SK-N-SH (cell line): ENCODE results near the gene MX1. TPM values are rescaled to one million over a fixed set of nuclear protein-coding genes. Genes with fewer than 3 reads are reported as not detected.

ENCODE experiments used
- CTCF ChIA-PET: fragments of 300-600, 350-600 bp; formaldehyde crosslinking; extraction: SDS; loops from one replicate; lab custom pipeline; 2021; lab: Yijun Ruan, JAX
- POLR2A ChIA-PET: fragments of 350-600 bp; sonication (Branson Sonifier 250); formaldehyde crosslinking; extraction: SDS; loops from one replicate; lab custom pipeline; 2020; ENCODE audit warnings: antibody characterized with exemption, inconsistent platforms; lab: Yijun Ruan, JAX
- DNase-seq: peaks from one replicate; pipeline ENCODE4 v3.0.0; 2012
- H2AFZ ChIP-seq: fragments of 200-600 bp; sonication (generic); 2 replicates; pipeline ENCODE4 v1.8.1; 2016; ENCODE audit warnings: antibody characterized with exemption, mild to moderate bottlenecking, low read depth
- H3F3A ChIP-seq: fragments of 200-600 bp; sonication (generic); replicated peaks from 2 replicates; pipeline ENCODE3; 2016; ENCODE audit warnings: antibody characterized with exemption, mild to moderate bottlenecking; ENCODE audit not compliant: insufficient read depth
- H3K27ac ChIP-seq, 2 experiments: fragments of 200-500 bp in 1 of 2; fragments of 200-600 bp in 1 of 2; sonication (Bioruptor generic) in 1 of 2; sonication (generic), shearing (Covaris generic) in 1 of 2; 2 replicates each; pipeline versions ENCODE4 v1.5.1 to v1.6.1; 2014 to 2016; ENCODE audit warnings: low read depth in 2 of 2, inconsistent platforms in 1 of 2, low read length in 1 of 2, mild to moderate bottlenecking in 1 of 2, mixed read lengths in 1 of 2
- H3K27me3 ChIP-seq: fragments of 200-600 bp; sonication (generic), shearing (Covaris generic); 2 replicates; pipeline ENCODE4 v1.6.1; 2016; ENCODE audit warnings: mixed run types; ENCODE audit not compliant: insufficient read depth
- H3K36me3 ChIP-seq, 2 experiments: fragments of 200-500 bp in 1 of 2; fragments of 200-600 bp in 1 of 2; sonication (Bioruptor generic) in 1 of 2; sonication (generic) in 1 of 2; replicated peaks in 1 of 2; 2 replicates each; pipeline versions ENCODE3 to v1.5.1; 2014 to 2016; ENCODE audit warnings: low read length in 1 of 2, mild to moderate bottlenecking in 1 of 2; ENCODE audit not compliant: insufficient read depth in 2 of 2, control insufficient read depth in 1 of 2
- H3K4me1 ChIP-seq, 2 experiments: fragments of 200-500 bp in 1 of 2; fragments of 200-600 bp in 1 of 2; sonication (Bioruptor generic) in 1 of 2; sonication (generic), shearing (Covaris generic) in 1 of 2; 2 replicates each; pipeline versions ENCODE4 v1.5.1 to v1.6.1; 2014 to 2016; ENCODE audit warnings: low read depth in 1 of 2, low read length in 1 of 2, mixed run types in 1 of 2; ENCODE audit not compliant: insufficient read depth in 2 of 2, control insufficient read depth in 1 of 2
- H3K4me2 ChIP-seq: fragments of 200-600 bp; sonication (generic), shearing (Covaris generic); 2 replicates; pipeline ENCODE4 v1.6.1; 2017; ENCODE audit warnings: mixed run types
- H3K4me3 ChIP-seq, 2 experiments: fragments of 200-500 bp in 1 of 2; fragments of 200-600 bp in 1 of 2; sonication (Bioruptor generic) in 1 of 2; sonication (generic), shearing (Covaris generic) in 1 of 2; 2 replicates each; pipeline versions ENCODE4 v1.5.1 to v1.8.1; 2014 to 2016; ENCODE audit warnings: low read depth in 2 of 2, inconsistent platforms in 1 of 2, low read length in 1 of 2, mild to moderate bottlenecking in 1 of 2, mixed read lengths in 1 of 2, moderate library complexity in 1 of 2
- H3K79me2 ChIP-seq: fragments of 200-600 bp; sonication (generic); 2 replicates; pipeline ENCODE4 v1.8.1; 2017; ENCODE audit warnings: mild to moderate bottlenecking; ENCODE audit not compliant: insufficient read depth
- H3K9ac ChIP-seq: fragments of 200-600 bp; sonication (generic); 2 replicates; pipeline ENCODE4 v1.6.1; 2017; ENCODE audit warnings: mixed run types
- H3K9me2 ChIP-seq: fragments of 200-600 bp; sonication (generic); 2 replicates; pipeline ENCODE4 v1.6.1; 2017; ENCODE audit warnings: mixed run types
- H3K9me3 ChIP-seq: fragments of 200-600 bp; sonication (generic); 2 replicates; pipeline ENCODE4 v1.6.1; 2017; ENCODE audit warnings: mixed run types, mild to moderate bottlenecking, moderate library complexity
- H4K20me1 ChIP-seq: fragments of 200-600 bp; sonication (generic); 2 replicates; pipeline ENCODE4 v1.6.1; 2017; ENCODE audit warnings: mild to moderate bottlenecking, mixed run types; ENCODE audit not compliant: insufficient read depth
- CHD2 ChIP-seq: fragments of 150-350 bp; IDR thresholded peaks from 2 replicates; pipeline ENCODE4 v1.6.1; 2018; ENCODE audit warnings: low read length; ENCODE audit not compliant: partially characterized antibody
- ELF1 ChIP-seq: IDR thresholded peaks from 2 replicates; pipeline ENCODE4 v1.4.0; 2012
- EP300 ChIP-seq, 2 experiments: IDR thresholded peaks; 2 replicates each; pipeline versions ENCODE4 v1.4.0 to v1.6.1; 2012; ENCODE audit warnings: borderline replicate concordance in 1 of 2, low read depth in 1 of 2, low read length in 1 of 2
- FOSL2 ChIP-seq: IDR thresholded peaks from 2 replicates; pipeline ENCODE4 v1.4.0; 2012; ENCODE audit warnings: low read depth, mild to moderate bottlenecking, moderate library complexity, borderline replicate concordance
- GATA2 ChIP-seq: sonication (generic); formaldehyde crosslinking; IDR thresholded peaks from 2 replicates; pipeline ENCODE4 v1.5.0; 2020; ENCODE audit warnings: mild to moderate bottlenecking, missing genetic modification reagents
- JUND ChIP-seq: IDR thresholded peaks from 2 replicates; pipeline ENCODE4 v1.4.0; 2012
- MAX ChIP-seq: IDR thresholded peaks from 2 replicates; pipeline ENCODE4 v1.4.0; 2012; ENCODE audit warnings: low read depth
- NFIC ChIP-seq: IDR thresholded peaks from 2 replicates; pipeline ENCODE4 v1.4.0; 2012; ENCODE audit warnings: borderline replicate concordance
- RCOR1 ChIP-seq: fragments of 150-350 bp; IDR thresholded peaks from 2 replicates; pipeline ENCODE4 v1.6.1; 2017; ENCODE audit warnings: antibody characterized with exemption, low read length
- REST ChIP-seq: IDR thresholded peaks from 2 replicates; pipeline ENCODE4 v1.6.1; 2012; ENCODE audit warnings: mild to moderate bottlenecking, low read depth, low read length, moderate library complexity
- RFX5 ChIP-seq: IDR thresholded peaks from 2 replicates; pipeline ENCODE4 v1.6.1; 2012; ENCODE audit warnings: mild to moderate bottlenecking, improper control_type of control experiment, low read length
- RXRA ChIP-seq: IDR thresholded peaks from 2 replicates; pipeline ENCODE4 v1.4.0; 2012; ENCODE audit warnings: low read depth, mild to moderate bottlenecking, borderline replicate concordance
- SIN3A ChIP-seq: IDR thresholded peaks from 2 replicates; pipeline ENCODE4 v1.6.1; 2012; ENCODE audit warnings: low read depth, mild to moderate bottlenecking, low read length, moderate library complexity, borderline replicate concordance
- TAF1 ChIP-seq: IDR thresholded peaks from 2 replicates; pipeline ENCODE4 v1.6.1; 2012; ENCODE audit warnings: low read depth, mild to moderate bottlenecking, low read length, moderate library complexity, borderline replicate concordance
- YY1 ChIP-seq: IDR thresholded peaks from 2 replicates; pipeline ENCODE4 v1.4.0; 2012; ENCODE audit warnings: low read depth, mild to moderate bottlenecking
- WGBS: methylation state at CpG from one replicate; pipeline ENCODE4 v1.1.6; 2017; ENCODE audit warnings: low lambda C conversion rate; 5-methylcytosine and 5-hydroxymethylcytosine counted together
- polyA plus RNA-seq, 3 experiments: library from polyadenylated mRNA; depleted of rRNA; stranded (reverse); fragments of >200 nt; gene quantifications; 2 replicates each; pipeline ENCODE4 v1.2.3, GENCODE V29; 2012
- TF ChIP-seq, protein P1 (sequence below): fragments of 200-600 bp; sonication (generic); IDR thresholded peaks from 2 replicates; pipeline ENCODE4 v1.6.1; 2017; ENCODE audit warnings: antibody characterized with exemption, mild to moderate bottlenecking, moderate library complexity
- TF ChIP-seq, protein P2 (sequence below): IDR thresholded peaks from 2 replicates; pipeline ENCODE4; 2012

Gene MX1
- polyA plus RNA-seq, 1 of the 3 experiments (the other 2 are of a cell fraction), result 1.9 TPM

DNA sequence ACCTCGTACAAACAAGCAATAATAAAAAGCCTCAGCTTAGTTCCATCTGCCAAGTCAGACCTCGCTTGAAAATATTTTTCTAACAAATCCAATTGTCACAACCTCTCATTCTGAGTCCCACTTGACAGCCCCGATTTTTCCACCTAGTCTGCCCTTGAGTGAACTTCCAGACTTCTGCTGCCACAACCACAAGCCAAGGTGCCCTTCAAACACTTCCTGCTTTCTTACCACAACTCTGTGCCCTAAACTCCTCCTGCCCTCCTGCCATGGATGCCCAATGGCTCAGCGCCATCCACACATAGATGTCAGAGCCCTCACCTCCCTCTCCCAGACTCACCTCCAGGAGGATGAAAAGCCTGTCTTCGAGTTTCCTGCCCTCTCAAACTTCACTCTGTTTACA, 78.0 kb downstream of the MX1 start (continued):
- TF ChIP-seq, protein P1, sequence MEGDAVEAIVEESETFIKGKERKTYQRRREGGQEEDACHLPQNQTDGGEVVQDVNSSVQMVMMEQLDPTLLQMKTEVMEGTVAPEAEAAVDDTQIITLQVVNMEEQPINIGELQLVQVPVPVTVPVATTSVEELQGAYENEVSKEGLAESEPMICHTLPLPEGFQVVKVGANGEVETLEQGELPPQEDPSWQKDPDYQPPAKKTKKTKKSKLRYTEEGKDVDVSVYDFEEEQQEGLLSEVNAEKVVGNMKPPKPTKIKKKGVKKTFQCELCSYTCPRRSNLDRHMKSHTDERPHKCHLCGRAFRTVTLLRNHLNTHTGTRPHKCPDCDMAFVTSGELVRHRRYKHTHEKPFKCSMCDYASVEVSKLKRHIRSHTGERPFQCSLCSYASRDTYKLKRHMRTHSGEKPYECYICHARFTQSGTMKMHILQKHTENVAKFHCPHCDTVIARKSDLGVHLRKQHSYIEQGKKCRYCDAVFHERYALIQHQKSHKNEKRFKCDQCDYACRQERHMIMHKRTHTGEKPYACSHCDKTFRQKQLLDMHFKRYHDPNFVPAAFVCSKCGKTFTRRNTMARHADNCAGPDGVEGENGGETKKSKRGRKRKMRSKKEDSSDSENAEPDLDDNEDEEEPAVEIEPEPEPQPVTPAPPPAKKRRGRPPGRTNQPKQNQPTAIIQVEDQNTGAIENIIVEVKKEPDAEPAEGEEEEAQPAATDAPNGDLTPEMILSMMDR, result no peak
- TF ChIP-seq, protein P2, sequence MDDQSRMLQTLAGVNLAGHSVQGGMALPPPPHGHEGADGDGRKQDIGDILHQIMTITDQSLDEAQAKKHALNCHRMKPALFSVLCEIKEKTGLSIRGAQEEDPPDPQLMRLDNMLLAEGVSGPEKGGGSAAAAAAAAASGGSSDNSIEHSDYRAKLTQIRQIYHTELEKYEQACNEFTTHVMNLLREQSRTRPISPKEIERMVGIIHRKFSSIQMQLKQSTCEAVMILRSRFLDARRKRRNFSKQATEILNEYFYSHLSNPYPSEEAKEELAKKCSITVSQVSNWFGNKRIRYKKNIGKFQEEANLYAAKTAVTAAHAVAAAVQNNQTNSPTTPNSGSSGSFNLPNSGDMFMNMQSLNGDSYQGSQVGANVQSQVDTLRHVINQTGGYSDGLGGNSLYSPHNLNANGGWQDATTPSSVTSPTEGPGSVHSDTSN, result no peak
- TF ChIP-seq RCOR1 (no peak), NFIC (no peak), GATA2 (CRISPR knock-in tag) (no peak)

DNA sequence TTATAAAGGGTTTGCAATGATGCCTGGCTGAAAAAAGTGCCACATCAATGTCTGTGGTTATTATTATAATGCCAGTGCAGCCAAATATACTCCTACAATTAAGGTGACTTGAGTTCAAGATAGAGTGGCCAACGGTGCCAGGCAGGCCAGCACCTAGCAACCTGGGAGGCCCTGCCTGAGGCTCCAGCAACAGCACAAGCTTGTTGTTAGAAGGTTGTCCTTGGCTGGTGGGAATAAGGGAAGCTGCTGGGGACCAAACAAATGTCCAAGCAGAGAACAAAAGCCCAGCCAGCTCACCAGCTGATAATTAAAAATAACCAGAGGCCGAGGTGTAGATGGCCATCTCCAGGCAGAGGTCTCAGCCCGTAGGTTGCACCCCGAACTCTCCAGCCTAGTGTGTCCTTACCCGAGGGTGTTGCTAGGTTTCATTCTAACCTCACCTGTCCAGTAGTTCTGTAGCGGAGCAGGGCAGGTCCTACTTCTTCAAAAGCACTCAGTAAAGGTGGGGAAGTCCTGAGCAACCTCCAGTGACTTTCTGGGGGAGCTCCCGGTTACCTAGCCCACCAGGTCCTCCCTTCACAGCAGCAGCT, 80.1 kb downstream of the MX1 start:
- no peak overlapping the region for H2AFZ ChIP-seq
- H3K4me1 ChIP-seq, result no peaks in the 10 kb centered on the region
- no peaks in the 10 kb centered on the region for H3K36me3 ChIP-seq
- TF ChIP-seq EP300 (IDR thresholded peaks at IDR 0.05; ENCODE audit: borderline replicate concordance in 1 of 2, low read depth in 1 of 2, low read length in 1 of 2), result no peak
- no peak for TF ChIP-seq ELF1
- TF ChIP-seq, protein P2, result no peak
- no peak for TF ChIP-seq SIN3A
- TF ChIP-seq FOSL2, result no peak
- no peak for TF ChIP-seq JUND
- TF ChIP-seq REST, result no peak
- TF ChIP-seq TAF1, result no peak
- TF ChIP-seq YY1, result no peak
- TF ChIP-seq RFX5, result no peak
- TF ChIP-seq GATA2 (CRISPR knock-in tag), result no peak
- no peak for TF ChIP-seq RXRA
- TF ChIP-seq CHD2, result no peak
- TF ChIP-seq RCOR1, result no peak
- no peak for TF ChIP-seq MAX
- no peaks in the 10 kb centered on the region for H3K9me2 ChIP-seq
- no peaks in the 10 kb centered on the region for H4K20me1 ChIP-seq
- ChIA-PET POLR2A (no interaction called here), CTCF (interaction anchor here (1.7 kb wide), 1 partner anchor 223 kb away, joined by 5 read pairs; no protein-coding TSS in a partner anchor)
- no peak overlapping the region for H3K9ac ChIP-seq
- H3K9me3 ChIP-seq, result no peaks in the 10 kb centered on the region
- no peaks in the 10 kb centered on the region for H3K79me2 ChIP-seq
- H3F3A ChIP-seq, result no peaks in the 10 kb centered on the region
- DNase-seq, result no peak
- peaks cover 26% of the 10 kb centered on the region; the same call in 1 of the 2 replicates for H3K27me3 ChIP-seq
- no peak overlapping the region for H3K4me2 ChIP-seq
- H3K4me3 ChIP-seq, result no peak overlapping the region
- no peak overlapping the region for H3K27ac ChIP-seq
- WGBS, result 8% methylated on average over 7 of the region's 7 CpGs
